GM21528 (cell line): ENCODE results near the gene PCBD2.
"Not testable (repeated sequence)": the region's sequence is repeated elsewhere in the genome, so short reads cannot be mapped to it uniquely, and the experiment has no call there.

Source experiments
- ATAC-seq: cut with Tn5 transposase; IDR thresholded peaks from one replicate; pipeline ENCODE4 v1.9.1; 2021; ENCODE audit warnings: mild to moderate bottlenecking, moderate library complexity; ENCODE audit not compliant: unreplicated experiment, low FRiP score

The PCBD2 gene

DNA sequence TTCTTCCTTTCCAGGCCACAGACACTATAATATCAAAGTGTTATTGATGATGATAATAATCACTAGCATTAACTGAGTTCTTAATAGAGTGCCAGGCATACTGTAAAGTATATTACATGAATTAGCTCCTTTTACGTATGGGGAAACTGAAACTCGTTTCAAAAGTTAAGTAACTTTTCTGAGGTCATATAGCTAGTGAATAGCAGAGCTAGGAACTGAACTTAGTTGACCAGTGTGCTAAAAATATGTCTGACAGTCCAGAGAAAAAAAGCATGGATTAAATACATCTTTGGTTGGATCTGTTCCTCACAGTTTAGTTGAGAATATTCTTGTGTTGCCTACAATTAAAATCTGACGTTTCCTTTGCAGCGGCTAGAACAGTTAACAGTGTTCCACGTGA, 44.4 kb downstream of the PCBD2 start:
- no peak for ATAC-seq

DNA sequence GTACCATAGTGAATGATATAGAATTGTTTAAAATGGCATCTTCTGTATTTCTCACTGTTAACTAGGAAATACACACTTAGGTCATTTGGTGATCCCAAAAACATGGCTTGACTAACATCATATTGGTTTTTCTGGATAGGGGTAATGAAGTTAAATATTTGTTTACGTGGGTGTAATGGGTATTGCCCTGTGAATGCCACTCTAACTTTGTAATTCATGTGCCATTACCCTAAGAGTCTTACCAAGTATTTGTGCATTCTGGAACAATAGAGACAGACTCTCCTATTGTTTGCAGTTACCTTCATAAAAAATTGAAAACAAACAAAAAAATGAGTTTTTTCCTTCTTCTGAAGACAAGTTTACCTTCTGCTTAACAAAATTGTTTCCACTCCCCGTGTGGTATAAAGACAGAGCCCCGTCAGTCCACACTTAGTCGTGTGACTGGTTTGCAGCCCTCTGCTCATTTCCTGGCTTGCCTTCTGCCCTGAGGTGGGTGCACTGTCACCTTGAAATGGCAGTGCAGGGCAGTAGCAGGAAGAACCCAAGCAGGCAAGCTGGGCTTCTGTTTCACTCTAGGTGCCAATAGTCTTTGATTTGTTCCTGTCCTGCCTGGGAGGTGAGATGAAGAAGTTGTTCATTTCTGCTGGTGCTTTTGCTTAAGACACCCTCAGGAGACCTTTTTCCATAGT, 53.1 kb downstream of the PCBD2 start:
- ATAC-seq: no peak

DNA sequence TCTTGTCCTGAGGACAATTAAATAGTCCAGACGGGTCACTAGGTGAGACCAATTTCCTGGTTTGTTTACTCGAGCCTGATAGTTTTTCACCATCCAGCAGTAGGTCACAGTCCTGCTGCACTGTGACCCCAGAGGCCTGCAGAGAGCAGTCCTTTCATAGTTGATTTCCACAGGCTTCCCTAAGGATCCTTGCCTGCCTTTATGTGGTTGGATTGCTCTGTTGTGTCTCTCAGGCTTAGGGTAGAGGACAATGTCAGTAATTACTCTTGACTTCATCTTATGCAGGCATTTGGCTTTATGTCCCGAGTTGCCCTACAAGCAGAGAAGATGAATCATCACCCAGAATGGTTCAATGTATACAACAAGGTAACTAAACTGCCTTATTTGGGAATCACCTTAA, 53.8 kb downstream of the PCBD2 start:
- no peak for ATAC-seq

DNA sequence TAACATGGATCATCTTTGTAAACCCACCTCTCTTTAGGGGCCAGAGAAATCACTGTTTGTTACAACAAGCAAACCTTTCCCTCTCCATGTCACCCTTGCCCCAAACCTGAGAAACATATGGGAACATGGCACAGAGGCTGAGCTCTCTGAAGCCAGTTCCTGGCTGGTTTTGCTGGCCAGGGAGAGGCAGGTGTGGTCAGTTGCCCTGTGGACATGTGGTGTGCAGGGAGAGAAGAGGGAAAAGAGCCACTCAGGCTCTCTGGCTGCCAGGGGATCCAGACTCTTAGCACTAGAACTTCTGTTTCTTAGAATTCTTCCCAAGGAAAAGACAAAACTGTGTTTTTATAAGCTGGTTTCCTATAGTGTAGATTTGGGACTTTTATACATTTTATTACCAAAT, 58.2 kb downstream of the PCBD2 start:
- no peak for ATAC-seq

DNA sequence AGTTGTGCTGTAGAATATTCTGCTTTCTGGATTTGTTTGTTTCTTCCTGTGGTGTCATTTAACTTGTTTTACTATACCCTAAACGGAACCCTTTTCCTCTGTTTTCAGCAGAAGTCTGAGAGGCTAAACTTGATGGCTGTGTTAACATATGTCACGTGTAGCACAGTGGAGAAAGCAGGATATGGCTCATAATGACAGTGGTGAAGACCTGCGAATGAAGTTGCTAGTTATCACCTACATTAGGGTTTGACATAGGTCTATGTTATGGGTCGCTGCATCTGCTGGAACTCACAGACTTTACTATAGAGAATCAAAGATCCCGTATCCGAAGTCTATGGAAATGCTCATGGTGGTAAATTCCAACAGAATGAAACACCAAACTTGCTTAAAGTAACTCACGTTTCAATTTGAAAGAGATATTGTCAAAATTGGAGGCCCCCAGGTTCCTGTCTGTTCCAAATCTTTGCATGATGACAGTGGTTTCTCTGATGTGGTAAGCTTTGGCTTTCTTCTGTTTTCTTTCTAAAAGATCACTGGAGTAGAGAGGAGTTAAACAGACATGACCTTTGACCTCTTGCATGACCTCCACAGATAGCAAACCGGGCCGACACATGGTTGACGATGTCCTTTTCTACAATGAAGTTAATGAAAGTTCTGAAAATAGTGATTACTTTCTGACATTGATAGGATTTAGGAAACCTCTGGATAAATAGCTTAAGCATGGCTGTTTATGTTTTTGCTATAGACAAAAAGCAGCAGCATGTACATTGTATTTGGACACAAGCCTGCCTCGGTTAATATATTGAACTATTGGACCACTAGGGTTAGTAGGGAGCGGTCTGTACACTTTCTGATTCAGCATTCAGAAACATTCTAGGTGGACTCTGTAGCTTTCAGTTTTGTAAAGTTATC, 59.7 kb downstream of the PCBD2 start:
- ATAC-seq: no peak

DNA sequence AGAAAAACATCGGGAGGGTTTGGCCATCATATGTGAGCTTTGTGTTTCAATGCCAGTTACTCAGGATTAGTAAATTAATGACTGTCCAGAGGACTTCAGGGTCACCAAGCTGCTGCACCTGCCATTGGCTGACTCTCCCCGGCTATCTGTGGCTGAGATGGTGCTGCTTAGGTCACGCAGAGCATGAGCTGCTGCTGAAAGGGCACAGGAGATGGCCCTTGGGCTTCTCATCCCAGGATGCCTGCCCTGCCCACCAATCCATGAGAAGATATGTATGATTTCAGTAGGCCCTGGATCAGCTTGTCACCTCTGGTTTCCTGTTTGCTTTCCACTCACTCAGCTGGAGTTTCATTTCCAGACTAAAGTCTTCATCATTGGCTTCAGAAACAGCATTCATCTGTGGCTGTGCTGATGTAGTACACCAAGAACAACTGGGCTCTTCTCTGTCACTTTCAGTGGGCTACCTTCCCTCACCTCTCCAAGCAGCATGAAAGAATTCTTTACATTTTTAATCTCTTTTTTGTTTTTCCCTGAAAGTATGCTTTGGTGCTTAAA, 60.4 kb downstream of the PCBD2 start:
- ATAC-seq: no peak

DNA sequence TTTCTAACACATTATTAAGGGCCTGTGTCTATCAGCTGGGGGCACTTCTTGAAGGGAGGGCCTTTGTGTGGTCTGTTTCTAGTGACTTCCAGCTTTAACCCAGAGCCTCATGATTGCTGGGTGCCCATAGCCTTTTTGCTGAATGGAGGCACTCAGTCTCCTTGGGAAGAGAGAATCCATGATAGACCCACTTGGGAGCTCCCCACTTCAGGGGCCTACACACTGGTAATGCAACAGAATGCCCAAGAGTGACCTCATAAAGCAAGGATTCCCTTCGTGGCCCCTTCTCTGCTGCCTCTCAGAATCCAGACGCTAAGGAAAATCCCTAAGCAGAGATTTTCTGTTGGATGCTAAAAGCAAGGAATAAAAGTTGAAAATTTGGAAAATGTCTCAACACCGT, 62.7 kb downstream of the PCBD2 start, which contains the start of gene CATSPER3:
CATSPER3 (plus strand) TSS at position 301 of the 400 bp plus-strand sequence; CDS start at position 386, 85 bp downstream.
- no peak for ATAC-seq

DNA sequence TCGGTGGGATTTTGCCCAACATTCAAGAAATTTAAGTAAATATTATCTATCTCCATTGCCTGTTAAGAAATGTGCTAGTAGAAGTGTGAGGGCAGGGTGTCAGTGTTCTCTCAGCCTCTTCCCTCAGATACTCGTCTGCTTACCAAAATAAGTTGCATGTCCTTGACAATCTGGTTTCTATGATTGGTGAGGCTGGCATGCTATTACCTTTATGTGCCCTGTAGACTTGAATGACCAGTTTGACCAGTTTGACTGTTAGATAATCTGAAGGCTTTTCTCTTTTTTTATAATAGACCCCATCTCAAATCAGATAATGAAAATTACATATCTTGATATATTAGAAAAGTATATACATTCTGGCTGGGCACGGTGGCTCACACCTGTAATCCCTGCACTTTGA, 63.1 kb downstream of the PCBD2 start:
- no peak for ATAC-seq

DNA sequence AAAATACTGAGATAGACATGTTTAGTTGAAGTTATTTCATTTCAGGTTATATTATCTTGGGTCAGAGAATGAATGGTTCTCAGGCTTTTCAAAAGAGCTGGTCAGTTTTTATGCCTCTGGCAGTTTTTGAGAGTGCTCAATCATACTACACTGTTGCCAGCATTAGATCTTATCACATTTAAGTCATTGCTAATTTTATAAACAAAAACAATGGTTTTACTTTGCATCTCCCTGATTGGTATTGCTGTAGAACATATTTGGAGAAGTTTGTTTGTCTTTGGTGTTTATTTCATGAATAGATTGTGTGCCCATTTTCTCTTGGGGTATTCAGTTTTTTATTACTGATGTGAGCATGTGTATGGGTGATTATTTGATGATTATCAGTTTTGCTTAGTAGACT, 64.2 kb downstream of the PCBD2 start:
- no peak for ATAC-seq

DNA sequence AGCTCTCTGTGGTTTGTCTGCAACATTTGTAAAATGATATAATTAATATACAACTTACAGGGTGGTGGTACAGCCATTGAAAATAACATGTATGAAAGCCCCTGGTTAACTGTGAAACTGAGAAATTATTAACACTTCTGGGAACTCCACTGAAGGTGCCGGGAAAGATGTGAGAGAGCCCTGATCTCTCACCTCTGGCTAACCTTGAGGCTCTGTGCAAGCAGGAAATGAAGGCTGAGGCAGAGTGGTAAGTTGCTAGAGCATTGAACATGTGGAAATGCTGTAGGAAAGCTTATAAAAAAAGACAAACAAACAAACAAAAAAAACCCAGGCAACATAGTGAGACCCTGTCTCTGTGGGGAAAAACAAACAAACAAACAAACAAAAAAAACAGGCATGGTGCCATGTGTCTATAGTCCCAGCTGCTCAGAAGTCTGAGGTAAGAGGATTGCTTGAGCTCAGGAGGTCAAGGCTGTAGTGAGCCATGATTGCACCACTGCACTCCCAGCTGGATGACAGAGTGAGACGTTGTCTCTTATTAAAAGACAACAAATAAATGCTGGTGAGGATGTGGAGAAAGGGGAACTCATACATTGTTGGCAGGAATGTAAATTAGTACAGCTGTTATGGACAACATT, 70.3 kb downstream of the PCBD2 start:
- ATAC-seq: no peak

DNA sequence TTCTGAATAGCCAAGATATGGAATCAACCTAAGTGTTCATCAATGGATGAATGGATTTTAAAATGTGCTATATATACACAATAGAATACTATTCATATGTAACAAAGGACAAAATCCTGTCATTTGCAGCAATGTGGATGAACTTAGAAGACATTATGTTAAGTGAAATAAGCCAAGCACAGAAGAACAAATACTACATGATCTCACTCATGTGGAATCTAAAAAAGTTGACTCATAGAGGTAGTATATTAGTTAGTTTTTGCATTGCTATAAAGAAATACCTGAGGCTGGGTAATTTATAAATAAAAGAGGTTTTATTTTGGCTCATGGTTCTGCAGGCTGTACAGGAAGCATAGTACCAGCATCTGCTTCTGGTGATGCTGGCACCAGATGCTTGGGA, 70.9 kb downstream of the PCBD2 start:
- ATAC-seq: no peak

DNA sequence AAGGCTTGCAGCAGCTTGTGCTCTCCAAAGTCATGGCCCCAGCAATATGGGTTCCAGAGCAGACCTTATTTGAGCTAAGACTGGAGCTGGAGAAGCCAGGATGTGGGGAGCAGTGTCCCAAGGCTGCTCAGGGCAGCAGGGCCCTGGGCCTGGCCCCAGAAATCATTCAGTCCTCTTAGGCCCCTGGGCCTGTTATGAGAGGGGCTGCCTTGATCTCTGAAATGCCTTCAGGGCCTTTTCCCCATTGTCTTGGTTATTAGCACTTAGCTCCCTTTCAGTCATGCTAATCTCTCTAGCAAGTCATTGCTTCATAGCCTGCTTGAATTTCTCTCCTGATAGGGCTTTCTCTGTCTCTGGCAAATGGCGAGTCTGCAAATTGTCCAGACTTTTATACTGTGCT, 71.9 kb downstream of the PCBD2 start:
- no peak for ATAC-seq

DNA sequence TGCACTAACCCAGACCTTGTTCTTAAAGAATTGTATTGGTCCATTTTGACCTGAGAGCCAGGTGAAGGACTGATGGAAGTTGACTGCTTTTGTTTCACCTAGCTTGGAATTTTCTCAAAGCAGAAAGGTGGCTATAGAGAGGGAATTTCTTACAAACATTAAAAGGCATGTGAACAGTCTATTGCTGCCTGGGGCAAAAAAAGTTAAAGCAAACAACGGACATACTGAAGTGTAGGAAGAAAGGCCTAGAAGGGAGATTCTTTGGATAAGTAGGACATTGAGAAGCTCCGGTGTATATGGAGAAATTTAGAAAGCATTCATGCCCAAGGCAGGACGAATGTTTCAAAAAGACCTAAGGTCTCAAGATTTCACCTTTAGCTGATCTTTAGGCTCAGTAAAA, 74.5 kb downstream of the PCBD2 start:
- ATAC-seq: no peak

DNA sequence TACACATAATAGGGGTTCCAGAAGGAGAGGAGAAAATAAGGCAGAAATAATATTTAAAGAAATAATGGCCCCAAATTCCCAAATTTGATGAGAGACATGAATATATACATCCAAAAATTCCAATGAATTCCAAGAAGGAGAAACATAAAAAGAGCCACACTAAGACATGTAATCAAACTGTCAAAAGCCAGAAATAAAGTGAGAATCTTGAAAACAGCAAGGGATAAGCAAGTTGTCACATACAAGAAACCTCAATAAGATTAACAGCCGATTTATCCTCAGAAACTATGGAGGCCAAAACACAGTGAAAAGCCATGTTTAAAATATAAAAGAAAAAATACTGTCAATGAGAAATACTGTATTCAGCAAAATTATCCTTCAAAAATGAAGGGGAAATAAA, 77.3 kb downstream of the PCBD2 start:
- ATAC-seq: no peak

DNA sequence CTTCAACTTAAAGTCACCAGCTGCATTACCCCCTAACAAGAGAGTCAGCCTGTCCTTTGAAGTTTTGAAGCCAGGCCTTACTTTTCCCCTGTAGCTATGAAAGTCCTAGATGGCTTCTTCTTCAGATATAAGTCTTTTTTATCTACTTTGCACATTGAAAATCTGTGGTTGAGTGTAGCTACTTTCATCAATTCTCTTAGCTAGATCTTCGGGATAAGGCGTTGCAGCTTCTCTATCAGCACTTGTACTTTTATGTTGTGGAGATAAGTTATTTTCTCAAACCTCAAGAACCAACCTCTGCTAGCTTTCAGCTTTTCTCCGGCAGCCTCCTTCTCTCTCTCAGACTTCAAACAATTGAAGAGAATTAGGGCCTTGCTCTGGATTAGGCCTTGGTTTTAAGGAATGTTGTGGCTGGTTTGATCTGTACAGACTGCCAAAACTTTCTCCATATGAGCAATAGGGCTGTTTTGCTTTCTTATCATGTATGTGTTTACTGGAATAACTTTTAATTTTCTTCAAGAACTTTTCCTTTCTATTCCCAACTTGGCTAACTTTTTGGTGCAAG, 84.4 kb downstream of the PCBD2 start:
- no peak for ATAC-seq

DNA sequence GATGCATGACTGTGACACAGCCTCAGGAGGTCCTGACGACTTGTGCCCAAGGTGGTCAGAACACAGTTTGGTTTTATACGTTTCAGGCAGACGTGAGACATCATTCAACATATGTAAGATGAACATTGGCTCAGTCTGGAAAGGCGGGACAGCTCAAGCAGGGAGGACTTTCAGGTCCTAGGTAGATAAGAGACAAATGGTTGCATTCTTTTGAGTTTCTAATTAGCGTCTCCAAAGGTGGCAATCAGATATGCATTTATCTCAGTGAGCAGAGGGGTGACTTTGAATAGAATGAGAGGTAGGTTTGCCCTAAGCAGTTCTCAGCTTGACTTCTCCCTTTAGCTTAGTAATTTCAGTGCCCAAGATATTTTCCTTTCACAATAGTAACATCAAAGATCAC, 85.3 kb downstream of the PCBD2 start:
- not testable (repeated sequence) for ATAC-seq

DNA sequence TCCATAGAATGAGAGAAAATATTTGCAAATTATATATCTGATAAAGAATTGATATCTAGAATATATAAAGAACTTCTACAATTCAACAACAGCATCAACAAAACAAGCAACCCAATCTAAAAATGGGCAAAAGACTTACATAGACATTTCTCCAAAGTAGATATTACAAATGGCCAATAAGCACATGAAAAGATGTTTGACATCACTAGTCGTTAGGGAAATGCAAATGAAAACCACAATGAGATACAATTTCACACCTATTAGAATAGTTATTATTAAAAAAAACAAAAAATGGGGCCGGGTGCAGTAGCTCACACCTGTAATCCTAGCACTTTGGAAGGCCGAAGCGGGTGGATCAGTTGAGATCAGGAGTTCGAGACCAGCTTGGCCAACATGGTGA, 87.2 kb downstream of the PCBD2 start:
- ATAC-seq: no peak

DNA sequence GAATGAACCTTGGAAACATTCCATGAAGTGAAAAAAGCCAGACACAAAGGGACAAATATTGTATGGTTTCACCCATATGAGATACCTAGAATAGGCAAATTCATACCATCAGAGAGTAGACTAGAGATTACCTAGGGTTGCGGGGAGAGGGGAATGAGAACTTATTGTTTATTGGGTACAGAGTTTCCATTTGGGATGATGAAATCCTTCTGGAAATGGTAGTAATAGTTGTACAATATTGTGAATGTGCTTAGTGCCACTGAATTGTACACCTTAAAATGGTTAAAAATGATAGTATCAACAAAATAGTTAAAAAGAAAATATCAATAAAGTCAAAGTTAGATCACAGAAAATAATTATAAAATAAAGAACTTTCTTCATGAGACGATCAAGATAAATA, 88.2 kb downstream of the PCBD2 start:
- ATAC-seq: no peak

DNA sequence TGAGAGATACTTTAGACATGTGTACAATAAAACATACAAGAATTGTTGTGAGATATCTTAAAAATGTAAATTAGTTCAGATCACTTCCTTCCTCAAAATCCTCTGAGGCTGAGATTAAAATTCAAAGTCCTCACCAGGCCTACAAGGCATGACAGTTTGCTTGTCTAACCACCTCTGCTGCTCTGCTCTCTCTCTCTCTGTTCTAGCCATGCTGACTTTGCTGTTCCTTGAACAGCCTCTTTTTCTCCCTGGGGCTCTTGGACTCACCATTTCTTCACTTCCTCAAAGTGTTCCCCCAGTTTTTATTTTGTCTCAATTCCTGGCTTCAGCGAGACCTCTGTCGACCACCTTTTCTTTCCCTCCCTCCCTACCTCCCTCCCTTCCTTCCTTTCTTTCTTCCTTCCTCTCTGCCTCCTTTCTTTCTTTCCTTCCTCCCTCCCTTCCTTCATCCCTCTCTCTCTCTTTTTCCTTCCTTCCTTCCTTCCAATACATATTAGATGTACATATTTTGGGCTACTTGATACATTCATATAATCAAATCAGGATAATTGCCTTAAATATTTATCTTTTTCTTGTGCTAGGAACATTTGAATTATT, 89.7 kb downstream of the PCBD2 start:
- no peak for ATAC-seq

DNA sequence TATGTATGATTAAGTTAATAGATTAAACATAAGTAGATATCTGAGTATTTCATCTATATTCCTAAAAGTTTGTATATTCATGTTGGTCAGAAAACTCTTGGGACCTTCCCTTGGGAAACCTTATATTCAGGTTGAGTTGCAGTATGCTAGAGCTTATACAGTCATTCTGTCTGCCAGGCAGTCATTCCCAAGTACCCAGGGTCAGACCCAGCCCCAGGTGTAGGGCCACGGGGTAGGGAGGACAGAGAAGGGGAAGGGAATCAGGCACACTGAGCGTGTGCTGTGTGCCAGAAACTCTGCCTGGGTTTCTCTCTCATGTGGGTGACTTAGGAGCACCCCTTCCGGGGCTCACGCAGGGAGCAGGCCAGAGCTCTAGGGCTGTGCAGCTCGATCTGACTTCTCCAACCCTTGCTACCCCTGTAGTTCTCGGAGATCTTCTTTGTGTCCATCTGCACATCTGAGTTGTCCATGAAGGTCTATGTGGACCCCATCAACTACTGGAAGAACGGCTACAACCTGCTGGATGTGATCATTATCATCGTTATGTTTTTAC, 91.0 kb downstream of the PCBD2 start:
- no peak for ATAC-seq
